Measurements from ENCODE around the gene MED10.

The MED10 gene

DNA sequence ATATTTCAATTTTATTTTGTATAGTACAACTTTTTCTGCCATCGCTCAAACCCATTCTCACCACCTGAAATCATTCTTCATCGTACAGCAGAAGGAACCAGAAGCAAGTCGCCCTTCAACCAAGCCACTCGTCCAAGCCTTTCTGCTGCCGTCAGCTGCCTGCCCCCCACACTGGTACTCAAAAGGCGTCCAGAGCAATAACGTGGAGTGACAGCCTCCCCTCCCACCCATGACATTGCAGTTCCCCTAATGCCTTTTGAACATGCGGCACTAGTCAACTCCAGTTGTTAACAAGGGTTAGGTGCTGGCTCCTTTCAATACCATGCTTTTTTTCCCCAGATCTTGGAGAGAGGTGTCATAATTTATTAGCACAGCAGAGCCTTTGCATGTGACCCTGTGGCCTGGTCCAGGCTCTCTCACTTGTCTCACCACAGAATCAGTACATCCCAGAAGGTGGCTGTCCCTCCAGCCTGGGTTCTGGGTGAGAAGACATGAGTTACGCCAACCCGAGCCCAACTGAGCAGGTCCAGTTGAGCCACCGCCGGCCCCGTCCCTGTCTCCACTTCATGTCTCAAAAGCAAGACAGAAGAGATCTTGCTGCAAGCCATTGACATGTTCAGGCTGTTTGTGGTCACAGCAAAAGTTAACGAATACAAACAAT is 20.4 kb upstream of the MED10 start:
- DNase-seq: no peak

DNA sequence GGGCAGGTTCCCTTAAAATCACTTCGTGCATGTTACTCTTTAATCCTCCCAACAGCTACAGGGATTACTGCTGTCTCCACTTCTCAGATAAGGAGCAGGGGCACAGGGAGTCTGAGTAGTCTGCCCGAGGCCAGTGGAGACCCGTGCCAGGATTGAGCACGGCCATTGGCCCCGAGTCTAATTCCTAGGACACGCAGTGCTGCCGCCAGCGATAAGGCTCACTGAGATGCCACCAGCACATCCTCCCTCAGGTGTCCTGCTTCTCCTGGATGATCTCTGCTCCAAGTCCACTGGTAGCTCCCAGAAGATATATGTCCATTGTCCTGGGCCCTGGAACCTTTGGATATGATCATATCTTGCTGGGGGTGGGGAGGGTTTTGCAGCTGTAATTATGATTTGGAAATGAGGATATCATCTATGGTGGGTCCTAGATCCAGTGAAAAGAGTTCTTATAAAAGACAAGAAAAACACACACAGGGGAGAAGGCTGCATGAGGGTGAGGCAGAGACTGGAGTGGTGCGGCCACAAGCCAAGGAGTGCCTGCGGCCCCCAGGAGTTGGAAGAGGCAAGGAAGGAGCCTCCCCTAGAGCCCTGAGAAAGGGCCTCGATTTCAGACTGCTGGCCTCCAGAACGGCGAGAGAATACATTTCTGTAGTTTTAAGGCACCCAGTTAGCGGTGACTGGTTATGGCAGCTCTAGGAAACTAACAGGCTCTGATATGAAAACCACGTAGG is 19.4 kb upstream of the MED10 start:
- DNase-seq: no peak

DNA sequence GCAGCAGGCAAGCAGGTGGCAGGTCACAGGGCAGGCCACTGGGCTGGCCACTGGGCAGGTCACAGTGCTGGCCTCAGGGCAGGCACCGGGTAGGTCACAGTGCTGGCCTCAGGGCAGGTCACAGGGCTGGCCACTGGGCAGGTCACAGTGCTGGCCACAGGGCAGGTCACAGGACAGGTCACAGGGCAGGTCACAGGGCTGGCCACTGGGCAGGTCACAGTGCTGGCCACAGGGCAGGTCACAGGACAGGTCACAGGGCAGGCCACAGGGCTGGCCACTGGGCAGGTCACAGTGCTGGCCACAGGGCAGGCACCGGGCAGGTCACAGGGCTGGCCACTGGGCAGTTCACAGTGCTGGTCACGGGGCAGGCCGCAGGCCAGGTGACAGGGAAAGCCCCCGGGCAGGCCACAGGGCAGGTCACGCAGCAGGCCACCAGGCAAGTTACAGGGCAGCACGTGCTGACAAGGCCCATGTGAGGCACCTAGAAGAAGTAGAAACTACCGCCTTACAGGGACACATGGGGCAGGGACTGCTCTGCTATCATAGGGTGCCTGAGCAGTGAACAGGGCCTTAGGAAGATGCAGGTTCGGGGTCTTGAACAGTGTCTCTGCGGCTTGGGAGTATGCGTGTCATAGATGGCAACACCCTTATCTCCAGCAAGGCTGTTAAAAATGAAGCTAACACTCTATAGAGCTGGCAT is 18.6 kb upstream of the MED10 start:
- DNase-seq: no peak

GRCh38 chr5:6396043-6396442 is 17.7 kb upstream of the MED10 start:
- DNase-seq: no peak

GRCh38 chr5:6395621-6396020 is 17.3 kb upstream of the MED10 start:
- no peak for DNase-seq

DNA sequence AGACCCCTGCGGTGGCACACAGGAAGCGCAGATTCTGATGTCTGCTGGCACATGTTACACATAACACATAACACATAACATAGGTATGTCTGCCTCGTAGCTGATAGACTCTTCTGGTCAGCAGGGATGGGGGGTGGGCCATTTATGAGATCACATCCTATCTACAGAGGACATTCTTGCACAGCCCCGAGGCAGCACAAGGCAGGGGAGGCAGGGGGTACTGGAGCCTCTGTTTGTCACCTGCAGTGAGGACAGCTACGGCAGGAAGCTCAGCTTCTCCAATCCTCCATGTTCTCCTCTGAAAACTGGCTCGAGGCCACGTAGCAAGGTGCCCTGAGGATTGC is 16.7 kb upstream of the MED10 start:
- no peak for DNase-seq

DNA sequence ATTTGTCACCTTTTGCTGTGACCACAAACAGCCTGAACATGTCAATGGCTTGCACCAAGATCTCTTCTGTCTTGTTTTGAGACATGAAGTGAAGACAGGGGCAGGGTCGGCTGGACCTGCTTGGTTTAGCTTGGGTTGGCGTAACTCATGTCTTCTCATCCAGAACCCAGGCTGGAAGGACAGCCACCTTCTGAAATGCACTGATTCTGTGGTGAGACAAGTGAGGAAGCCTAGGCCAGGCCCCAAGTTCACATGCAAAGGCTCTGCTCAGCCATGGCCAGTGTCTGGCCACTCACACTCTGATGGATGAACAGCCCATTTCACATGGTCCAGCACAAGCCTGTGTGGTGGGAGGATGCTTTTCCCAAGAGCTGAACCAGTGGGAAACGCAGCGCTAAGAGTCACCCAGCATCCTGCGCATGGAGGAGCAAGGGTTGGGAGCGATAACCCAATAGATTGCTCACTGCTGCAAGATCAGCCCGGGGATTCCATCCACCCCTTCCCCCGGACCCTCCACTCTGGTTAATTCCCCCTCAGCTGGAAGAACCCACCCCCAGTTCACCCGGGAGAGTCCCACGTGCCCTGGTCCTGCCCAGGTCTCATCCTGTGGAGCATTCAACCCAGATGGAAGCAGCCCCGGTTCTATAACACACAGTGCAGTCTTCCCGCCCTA is 16.2 kb upstream of the MED10 start:
- no peak for DNase-seq

DNA sequence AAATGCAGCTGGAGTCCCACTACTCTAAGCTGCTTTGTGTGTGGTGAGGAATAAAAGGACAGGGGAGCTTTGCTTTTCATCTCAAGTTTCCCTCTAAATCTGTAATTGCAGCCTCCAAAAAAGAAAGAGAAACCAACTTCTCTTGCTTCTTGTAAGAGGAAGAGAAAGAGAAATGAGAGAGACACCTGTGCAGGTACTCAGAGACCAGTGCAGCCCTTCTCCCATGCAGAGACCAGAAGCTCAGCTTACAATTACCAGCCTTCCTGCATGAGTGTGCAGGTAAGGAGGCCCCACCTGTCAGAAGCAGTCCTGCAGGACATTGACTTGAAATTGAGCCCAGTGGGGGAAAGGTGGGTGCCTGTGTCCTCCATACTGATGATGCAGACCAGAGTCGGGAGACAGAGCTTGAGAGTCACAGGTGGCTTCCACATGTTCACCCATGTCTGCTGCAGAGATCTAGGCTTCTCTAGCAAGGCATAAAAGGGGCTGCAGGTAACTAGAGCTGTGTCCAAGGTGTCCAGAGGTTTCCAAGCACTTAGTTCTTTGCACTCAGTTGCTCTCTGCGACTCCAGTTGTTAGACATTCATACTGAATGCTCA is 15.3 kb upstream of the MED10 start:
- no peak for DNase-seq

DNA sequence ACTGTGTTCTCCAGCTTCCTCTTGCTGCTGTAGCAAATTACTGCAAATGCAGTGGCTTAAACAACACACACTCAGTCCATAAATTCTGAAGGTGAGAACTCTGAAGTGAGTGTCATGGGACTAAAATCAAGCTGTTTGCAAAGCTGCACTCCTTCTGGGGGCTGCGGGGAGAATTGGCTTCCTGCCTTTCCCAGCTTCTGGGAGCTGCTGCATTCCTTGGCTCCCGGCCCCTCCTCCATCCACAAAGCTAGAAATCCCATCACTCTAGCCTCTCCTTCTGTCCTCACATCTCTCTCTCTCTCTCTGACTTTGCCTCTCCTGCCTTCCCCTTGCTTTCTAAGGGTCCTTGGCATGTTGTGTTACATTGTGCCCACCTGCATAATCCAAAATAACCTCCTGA is 14.2 kb upstream of the MED10 start:
- DNase-seq: no peak

GRCh38 chr5:6391151-6391550 is 12.8 kb upstream of the MED10 start:
- DNase-seq: no peak

GRCh38 chr5:6389946-6390530 is 11.7 kb upstream of the MED10 start:
- DNase-seq: no peak

DNA sequence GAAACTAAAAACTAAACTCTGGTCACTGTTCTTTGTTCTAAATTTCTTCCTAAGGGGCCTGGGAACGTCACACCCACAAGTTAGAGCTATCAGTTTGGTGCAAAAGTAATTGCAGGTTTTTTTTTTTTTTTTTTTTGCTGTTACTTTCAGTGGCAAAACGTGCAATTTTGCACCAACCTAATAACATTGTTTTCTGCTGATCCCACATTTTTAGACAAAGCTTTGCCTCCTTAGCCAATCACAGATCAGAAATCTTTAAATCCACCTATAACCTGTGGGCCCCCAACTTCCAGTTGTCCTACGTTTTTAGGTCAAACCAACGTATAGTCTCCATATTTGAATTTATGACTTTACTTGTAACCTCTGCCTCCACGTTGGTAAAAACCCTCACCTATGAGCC is 11.1 kb upstream of the MED10 start:
- no peak for DNase-seq

DNA sequence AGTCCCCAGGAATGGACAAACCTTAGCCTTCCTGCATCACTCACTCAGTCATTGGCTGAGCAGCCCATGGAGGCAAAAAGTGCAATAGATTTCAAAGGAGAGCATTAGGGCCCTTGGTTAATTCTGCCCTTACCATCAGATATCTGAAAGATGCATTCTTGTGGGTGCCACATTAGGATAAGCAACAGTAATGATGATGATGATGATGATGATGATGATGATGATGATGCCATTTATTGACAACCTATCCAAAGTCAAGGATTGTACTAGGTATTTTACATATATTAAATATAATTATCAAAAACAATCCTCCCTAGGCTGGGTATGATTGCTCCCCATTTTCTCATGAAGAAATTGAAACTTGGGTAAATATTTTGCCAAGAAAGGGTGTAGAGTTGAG is 9.6 kb upstream of the MED10 start:
- no peak for DNase-seq

- no peak for DNase-seq
These were observed 7.9 kb upstream of the MED10 start for GRCh38 chr5:6386271-6386670.

- DNase-seq: no peak
These were observed 6.5 kb upstream of the MED10 start for GRCh38 chr5:6384856-6385255.

- DNase-seq: peak; percentile 39
These were observed 5.0 kb upstream of the MED10 start for GRCh38 chr5:6383376-6383775.

- no peak for DNase-seq
These were observed 899 bp upstream of the MED10 start for GRCh38 chr5:6379246-6379645.

DNA sequence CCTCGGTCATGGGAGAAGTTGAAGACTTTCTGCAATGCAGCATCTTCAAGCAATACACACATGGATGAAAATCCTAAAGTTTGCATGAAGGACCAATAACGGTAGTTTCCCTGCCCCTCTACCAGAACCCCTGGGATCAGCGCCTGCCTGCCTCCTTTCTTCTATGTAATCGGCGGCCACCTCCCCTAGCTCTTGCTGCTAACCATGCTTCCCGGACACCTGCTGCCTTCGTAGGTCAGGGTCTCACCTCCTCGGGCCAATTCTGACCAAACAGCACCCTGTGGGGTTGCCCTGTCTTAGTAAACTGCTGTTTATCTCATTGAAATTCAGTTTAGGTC is 388 bp upstream of the MED10 start:
- DNase-seq: no peak

DNA sequence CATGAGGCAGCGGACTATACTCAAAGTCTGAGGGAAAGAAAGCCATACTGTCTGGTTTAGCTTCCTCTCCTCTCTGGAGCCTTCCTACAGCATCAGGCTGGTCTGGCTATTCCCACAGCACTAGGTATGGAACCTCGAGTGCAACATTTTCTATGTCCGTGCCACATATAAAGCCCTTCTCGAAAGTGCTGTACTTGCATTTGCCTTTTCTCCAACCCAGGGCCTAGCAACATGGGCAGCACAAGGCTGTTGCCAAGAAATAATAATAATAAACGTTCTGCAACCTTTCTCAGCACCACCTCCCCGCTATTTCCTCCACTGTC is 804 bp downstream of the MED10 start:
- no peak for DNase-seq

- DNase-seq: no peak
These were observed 1.3 kb downstream of the MED10 start for GRCh38 chr5:6376974-6377520.

DNA sequence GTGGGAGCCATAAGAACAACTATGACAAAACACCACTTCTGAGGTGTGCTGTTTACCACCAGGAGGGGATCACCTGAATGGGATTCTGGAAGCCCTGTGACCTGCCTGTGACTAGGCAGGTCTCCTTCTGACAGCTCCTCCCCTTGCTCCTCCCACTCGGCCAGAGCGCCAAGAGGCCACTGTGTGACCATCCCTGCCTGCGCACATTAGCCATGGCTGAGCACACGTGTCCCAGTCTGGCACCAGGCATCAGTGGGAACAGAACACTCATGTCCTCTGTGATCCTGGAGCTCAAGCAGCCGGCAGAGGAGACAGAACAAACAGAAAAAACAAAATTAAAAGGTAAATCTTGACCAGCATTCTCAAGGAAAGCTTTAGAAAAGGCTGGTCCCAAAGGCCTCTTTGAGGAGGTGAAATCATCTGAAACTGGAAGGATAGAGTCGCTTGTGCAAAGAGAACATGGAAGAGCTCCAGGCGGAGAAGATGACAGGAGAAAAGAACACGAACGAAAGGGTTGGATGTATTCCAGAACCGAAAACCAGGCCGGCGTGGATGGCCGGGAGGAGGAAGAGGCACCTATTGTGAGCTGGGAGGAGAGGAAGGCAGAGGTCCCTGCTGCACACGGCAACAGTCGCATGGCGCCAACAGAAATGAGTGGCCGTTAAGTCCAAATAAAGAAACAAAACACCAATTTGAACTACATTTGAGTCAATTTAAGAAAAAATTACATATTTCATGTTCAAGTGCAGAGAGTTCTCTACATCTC is 5.1 kb downstream of the MED10 start:
- DNase-seq: no peak

Measured in NCI-H2107 (cell line).